Tongue (tissue), 2 donors: Measurements from ENCODE around the gene ATL3. TPM values are rescaled to one million over a fixed set of nuclear protein-coding genes. Genes with fewer than 3 reads are reported as not detected.
"Not testable (repeated sequence)": the region's sequence is repeated elsewhere in the genome, so short reads cannot be mapped to it uniquely, and the experiment has no call there.

Source experiments
- DNase-seq: peaks from one replicate; pipeline ENCODE4 v3.0.0-alpha.2; 2015
- total RNA-seq: library from RNA; depleted of rRNA; stranded (reverse); fragments of >200 nt; gene quantifications from one replicate; pipeline ENCODE4 v1.2.3, GENCODE V29; 2014

ATL3 gene
- total RNA-seq, 1 donor from 2014 or later = 67.5 TPM

DNA sequence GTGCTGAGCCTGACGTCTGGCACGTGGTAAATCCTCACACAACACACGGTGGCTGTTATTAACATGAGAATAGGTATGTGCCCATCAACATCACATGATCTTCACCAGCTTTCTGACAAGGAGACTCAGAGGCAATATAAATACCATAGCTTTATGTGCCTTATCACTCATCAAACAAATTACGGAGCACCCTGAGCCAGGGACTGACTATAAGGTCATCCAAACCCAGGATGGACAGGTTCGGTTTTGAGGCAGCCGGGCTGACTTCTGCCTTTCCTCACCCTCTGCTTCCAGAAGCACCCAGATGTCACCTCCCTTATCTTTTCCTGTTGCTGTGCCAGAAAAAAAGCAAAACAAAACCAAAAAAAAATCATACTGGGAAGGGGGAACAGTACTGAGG, 51.2 kb downstream of the ATL3 start:
- no peak for DNase-seq

DNA sequence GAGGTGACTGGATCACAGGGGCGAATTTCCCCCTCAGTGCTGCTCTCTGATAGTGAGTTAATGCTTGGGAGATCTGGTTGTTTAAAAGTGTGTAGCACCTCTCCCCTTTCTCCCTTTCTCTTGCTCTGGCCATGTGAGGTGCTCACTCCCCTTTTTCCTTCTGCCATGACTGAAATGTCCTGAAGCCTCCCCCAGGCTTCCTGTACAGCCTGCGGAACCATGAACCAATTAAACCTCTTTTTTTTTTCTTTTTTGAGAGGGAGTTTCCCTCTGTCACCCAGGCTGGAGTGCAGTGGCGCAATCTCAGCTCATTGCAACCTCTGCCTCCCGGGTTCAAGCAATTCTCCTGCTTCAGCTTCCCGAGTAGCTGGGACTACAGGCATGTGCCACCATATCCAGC, 53.5 kb downstream of the ATL3 start:
- not testable (repeated sequence) for DNase-seq

DNA sequence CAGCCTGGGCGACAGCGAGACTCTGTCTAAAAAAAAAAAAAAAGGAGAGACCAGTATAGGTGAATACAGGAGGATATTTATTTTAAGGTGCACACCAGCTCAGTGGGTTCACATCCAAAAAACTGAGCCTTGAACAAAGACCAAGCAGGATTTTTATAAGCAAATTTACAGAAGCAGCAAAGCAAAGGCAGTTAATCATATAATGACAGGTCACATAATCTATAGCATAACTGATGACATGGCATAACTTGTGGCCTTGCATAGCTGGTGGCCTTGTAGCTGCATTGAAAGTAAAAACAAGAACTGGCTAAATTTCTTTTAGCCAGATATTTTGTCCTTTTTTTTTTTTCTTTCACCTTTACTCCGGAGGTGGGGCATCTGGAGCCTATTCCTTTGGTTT, 54.2 kb downstream of the ATL3 start:
- DNase-seq = no peak

DNA sequence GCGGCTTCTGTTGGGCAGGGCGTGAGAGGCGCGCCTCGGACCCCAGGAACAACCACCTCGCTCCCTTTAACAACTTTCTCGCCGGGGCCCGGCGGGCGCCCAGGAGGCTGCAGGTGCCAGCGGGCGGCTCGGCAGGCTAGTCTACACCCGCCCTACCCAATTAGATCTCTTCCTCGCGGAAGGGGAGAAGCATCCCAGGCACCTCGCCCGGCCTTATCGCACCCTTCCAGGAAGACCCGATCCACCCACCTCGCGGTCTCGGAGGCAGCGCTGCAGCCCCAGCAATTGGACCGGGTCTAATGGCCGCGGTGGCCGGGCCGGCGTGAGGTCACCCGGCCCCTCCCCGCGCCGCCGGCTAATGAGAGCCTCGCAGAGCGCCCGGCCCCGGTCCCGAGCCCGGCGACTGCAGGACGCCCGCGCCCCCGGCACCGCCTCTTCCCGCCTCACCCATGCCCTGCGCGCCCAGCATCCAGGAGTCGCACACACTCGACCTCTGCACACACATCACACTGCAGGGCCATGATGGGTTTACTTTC, 57.0 kb downstream of the ATL3 start, which contains the start of gene PLAAT3:
TSS of gene PLAAT3 (minus strand) at position 298 of the 536 bp plus-strand sequence. CDS start 419 bp downstream, outside the sequence.
- DNase-seq = peak; percentile 36

DNA sequence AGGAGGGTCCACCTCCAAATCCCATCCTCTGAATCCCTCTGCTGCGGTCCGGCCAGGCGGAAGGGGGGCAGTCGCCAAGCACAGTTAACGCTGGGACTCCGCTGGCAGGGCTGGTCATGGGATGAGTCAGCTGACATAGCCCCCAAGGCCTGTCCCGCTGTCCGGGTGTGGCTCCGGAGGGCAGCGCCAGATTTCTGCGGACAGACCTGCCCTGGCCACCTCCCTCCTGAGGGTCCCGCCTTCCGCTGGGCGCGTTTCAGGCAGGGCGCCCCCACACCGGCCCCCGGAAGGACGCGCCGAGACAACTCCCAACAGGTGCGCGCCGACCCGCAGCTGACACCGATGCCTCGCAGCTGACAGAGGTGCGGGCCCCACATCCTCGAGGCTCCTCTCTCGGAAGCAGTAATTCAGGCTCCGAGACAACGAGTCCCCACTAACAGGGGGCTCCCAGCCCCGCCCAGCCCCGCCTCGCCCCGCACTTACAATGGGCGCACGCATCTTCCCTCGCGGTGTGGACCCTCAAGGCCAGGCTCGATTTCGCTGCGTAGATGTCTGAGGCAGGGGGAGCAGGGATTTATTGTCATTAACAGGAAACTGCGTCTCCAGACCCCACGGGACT, 57.5 kb downstream of the ATL3 start:
- DNase-seq = peak; percentile 79

DNA sequence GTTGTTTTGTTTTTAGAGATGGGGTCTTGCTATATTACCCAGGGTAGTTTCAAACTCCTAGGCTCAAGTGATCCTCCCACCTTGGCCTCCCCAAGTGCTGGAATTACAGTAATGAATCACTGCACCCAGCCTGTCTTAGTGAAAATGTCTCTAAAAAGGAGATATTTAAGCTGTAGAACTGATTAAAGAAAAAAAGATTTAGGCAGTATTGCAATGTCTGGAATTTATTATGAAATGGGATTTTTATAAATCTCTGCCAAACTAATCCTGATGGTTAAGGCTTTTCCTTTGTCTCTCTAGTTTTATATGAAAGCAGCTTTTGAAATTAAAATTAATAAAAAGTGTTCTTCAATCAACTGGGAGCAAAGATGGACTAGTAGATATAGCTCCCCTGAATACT, 59.0 kb downstream of the ATL3 start:
- DNase-seq = no peak

DNA sequence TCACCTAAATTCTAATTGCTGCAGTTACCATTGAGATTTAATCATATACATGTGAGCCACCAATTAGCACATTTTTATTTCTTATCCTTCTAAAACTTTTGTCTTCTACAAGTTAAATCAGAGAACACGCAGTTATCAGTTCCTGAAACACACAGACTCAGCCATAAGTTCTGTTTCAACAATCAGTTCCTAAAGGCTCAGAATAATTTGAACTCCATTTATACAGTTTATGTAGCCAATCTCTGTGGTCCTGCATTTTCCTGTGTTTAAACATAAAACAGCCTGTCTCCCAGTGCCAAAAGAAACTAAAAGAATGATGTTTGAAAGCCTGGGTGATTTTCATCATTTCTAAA, 59.8 kb downstream of the ATL3 start:
- no peak for DNase-seq

DNA sequence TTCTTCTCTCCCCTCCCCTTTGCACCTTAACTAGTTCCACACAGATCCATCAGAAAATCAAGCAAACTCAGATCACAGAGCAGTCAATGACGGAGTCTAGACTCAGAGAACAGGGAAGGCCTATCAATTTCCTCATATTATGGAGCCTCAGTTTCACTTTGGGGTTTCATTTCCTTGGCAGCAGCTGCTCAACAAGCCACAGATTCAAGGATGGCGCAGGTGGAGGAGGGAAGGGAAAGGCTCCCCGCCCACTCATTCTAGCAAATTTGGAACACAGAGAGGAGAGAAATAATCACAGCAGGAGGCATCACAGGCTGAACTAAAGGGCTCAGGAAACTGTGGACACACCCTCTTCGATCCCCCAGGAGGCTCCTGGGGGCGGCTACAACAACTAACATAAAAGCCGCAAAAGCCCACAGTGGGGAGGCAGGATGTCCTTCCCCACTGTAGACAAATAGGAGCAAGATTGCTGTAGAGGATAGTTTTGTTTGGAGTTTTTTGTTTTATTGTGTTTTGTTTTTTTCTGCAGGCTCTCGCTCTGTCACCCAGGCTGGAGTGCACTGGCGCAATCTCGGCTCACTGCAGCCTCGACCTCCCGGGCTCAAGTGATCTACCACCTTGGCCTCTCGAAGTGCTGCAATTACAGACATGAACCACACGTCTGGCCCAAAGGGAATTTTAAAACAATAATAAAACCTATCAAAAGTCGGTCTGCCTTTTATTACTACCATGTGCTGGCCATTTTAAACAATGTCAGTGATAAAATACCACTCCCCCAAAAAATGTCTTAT, 60.4 kb downstream of the ATL3 start:
- DNase-seq = no peak

DNA sequence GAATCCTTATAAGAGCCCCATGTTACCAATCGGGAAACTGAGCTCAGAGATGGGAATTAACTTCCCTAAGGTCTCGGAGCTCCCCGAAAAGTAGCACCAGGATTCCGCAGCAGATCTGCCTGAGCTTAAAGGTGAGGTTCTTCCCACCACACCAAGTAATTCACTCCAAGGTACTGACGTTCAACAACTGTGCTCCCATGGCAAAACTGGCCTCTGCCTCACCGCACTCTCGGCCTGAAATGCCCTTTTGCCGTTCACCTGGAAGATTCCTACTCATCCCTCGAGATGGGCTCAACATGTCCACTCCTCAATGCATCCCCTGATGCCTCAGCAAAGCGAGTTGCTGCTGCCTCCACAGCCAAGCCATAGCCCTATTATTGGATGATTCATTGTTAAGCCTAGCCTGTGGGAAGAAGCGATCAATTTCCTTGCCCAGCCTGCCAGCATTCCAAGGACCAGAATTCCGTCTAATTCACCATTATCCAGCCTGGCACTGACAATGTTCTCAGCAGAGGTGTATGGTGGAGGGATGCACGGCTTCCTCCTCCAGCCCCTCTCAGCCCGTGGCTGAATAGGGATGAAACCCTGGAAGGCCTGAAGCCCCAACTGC, 61.1 kb downstream of the ATL3 start:
- no peak for DNase-seq

DNA sequence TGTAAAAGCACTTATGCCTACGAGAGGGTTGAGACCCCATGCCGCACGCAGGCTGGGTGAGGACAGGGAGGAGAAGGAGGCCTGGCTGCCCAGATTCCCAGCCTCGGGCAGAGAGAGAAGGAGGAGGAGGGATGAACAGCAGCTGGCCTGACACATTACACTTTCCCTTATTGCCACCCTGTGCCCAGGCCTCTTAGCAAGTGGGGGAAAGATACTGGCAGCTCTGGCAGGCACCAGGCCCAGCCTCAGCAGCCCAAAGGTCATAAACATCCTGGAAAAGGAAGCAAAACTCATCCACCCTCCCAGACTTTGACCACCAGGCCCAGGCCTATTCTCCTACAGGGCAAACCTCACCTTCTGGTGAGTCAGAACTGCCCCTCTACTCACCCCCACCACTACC, 61.6 kb downstream of the ATL3 start:
- peak; percentile 45 for DNase-seq

DNA sequence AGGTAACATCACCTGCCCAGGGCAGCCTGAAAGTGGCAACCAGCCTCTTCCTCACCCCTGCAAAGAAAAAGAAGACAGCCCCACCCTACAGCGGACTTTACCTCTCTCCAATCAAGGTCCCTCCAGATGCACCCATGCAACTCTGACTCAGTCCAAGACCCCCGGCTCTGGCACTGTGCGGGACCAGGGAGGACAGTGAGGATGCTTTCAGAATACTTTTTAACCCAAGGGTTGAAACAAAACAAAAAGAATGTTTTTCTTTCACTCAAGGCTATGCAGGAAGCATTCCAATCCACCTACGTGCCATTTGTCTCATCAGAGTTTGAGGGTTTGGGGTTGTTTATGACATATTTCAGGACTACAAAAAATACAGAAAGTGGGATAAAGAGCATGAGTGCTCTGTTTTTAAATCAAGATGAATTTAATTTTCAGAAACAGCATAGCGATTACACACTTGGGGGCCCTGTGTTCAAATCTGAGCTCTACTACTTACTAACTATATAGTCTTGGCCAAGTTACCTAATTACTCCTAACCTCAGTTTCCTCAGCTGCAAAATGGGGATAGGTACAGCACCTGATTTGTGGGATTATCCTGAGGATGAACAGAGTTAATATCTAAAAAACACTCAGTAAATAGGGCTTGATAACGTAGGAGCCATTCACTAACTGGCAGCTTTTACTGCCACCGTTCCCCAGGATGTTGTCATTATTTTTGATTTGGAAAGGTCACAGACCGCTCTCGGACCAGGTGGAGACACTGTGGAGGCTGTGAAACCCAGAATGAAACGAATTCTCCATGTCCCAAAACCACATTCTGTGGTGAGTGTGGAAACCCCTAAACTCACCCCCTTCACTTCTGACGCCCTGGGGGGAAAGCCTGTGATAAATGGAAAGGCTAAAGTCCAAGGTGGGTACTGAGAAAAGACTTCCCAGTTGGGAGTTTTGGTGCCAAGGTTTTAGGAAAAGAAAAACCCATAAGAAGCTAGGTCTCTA, 62.5 kb downstream of the ATL3 start:
- no peak for DNase-seq

DNA sequence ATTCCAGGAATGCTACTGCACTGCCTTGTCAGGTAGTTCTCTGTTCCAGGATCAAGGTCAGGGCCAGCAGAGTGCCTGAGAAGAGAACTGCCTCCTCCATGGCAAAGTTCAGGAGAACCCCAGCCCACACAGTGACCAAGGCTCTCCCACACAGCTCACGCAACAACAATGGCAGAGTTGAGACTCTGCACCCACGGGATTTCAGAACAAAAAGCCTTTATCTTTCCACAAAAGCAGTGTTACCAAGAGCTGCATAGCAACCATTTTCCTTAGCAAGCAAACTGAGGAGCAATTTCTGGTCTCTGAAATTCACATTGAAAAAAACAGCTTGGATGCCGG, 68.0 kb downstream of the ATL3 start:
- no peak for DNase-seq

DNA sequence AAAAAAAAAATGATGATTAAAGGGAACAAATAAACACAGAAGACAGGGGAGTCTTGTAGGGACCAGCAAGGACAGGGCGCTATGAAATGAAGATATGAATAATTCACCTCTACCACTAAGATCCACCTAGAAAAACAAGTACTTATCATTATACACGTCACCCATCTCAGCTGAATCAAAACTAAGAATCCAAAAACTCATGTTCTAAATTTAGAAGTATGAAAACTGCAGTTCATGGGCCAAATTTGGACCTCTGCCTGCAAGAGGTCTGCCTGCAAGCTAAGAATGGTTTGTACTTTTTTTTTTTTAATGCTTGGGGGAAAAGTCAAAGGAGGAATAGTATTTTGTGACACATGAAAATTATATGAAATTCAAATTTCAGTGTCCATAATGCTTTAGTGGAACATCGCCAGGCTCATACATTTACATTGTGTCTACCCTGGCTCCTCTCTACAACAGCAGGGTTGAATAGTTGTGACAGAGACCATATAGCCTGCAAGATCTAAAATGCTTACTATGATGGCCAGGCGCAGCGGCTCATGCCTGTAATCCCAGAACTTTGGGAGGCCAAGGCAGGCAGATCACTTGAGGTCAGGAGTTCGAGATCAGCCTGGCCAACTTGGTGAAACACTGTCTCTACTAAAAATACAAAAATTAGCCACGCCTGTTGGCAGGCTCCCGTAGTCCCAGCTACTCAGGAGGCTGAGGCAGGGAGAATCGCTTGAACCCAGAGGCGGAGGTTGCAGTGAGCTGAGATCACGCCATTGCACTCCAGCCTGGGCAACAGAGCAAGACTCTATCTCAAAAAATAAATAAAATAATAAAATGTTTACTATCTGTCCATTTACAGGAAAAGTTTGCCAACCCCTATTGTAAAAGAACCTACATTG, 68.6 kb downstream of the ATL3 start:
- DNase-seq = peak; percentile 40

DNA sequence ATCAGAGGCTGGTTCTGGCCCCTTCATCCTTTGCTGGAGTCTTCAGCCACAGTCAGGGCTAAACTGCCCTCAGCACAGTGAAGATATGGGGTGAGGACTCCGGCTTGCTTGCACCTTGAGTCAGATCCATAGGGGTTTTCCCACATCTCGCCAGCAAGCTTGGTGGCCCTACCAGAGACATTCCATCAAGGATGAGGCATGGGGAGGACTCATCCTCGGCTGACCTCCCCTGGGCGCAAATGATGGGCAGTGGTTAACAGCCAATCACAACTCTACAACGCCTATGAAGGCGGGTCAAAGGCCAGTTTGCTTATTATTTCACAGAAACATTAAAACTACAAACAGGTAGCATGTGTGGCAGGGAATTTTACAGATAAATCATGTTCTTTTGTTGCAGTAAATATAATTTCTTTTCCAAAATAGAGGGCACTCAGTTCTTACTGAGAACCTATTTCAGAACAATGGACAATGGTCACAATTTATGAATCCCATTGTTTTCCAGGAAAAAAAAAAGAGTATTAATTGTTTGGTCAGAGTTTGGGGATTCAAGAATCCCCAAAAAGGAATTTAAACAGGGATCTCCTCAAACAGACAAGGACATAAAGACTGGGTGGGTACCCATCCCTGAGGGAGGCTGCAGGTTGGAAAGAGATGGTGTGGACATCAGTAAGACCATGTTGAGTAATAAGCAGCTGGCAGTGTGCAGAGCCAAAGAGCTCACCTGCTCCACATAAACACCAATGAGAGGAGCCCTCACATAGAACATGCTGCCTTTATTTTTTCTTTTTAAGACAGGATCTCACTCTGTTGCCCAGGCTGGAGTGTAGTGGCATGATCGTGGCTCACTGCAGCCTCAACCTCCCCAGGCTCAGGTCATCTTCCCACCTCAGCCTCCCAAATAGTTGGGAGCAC, 71.7 kb downstream of the ATL3 start:
- no peak for DNase-seq

DNA sequence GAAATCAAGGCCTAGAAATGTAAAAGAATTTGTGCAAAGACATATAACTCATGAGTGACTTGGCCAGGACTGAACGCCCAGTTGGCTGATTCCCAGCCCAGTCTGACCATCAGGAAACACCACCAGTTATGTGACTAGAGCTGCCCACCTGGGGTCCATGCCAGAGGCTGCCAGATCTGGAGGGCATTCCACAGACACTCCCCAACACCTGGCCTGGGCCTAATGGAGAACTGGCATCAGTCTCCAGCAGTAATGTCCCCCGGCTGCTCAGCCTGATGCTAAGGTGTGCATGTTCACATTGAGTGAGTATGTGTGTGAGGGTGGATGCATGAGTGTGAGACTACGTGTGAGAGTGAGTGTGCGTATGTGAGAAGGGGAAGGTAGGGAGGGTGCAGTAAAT, 72.6 kb downstream of the ATL3 start:
- DNase-seq = no peak

DNA sequence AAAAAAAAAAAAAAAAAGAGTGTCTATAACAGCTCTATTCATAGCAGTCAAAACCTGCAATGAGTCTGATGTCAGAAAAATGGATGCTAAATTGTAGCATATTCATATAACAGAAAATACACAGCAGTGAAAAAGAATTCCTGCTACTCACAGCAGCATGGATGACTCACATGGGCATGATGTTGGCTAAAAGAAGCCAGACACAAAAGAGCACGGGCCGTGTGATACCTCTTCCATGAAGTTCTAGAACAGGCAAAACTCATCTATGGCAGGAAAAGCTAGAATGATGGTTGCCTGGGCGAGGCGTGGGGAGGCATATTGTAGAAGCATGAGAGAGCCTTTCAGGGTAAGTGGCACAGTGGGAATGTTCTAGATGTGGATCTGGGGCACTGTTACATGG, 75.9 kb downstream of the ATL3 start:
- DNase-seq = no peak

DNA sequence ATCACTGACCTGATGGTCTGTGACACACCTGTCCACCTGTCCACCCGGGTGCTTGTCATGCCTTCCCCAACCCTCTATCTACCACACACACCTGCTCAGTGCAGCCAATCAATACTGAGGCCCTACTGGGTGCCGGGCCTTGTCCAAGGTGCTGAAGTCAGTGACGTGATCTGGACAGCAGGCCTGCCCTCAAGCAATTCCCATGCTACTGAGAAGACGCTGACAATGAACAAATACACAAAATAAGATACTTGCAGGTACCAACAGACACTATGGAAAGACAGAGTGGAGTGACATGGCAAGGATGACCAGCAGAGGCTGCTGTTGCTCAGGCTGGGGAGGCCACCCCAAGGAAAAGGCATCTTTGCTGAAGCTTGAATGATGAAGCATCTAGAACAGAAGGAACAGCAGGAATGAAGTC, 78.2 kb downstream of the ATL3 start:
- DNase-seq = no peak

DNA sequence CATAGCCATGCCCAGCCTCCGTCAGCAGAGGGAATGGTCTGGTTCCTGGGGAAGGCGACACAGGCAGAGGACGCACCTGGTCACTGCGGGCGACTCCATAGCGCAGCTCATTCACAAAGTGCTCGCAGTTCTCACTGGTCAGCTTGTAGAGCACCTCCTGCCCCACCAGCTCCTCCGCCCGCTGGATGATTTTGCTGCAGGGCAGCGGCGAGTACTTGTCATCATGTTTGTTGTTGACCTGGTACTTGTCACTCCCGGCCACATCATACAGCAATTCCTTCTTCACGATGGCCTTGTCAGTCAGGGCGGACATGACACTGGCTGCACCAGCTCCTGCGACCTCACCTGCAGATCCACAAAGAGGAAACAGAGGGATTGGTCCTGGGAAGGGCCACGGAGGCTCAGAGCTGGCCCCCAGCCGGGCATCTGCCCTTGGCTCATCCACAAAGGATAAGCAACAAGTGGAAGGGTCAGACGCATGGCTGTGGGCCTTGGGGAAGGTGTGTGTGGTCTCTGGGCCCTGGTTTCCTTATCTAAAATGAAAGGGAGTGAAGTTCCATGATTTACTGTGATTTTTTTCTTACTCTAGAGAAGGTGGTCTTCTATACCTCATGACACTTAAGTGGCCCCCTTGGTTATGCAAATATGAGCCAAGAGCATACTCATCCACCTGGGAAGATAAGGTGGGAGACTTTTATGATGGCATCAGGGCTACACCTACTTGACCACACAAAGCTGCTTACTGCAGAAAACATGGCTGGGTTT, 81.0 kb downstream of the ATL3 start:
- no peak for DNase-seq

DNA sequence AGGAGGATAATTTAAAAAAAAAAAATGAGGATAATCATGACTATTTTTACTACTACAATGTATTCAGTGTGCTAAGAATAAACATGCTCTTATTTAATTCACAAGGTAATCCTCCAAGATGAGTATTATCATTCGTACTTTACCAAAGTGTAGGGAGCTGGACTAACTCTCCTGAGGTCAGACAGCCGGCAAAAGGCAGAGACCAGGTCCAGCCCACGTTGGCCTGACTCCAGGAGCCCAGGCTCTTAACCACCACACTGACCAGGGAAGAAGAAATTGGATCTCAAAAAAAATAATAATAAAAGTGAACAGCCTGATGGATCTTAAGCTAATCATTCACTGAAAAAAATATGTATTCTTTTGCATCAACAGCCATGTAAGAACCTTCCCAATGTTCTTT, 82.2 kb downstream of the ATL3 start:
- DNase-seq = no peak
